ENCODE data around the gene OR6N1. TPM values are rescaled to one million over a fixed set of nuclear protein-coding genes. Genes with fewer than 3 reads are reported as not detected.

The OR6N1 gene
- total and polyA plus RNA-seq, 9 of the 15 experiments (the other 6 are each of a cell fraction or from before 2014, with no cell fraction given): 0.01 to 0.07 TPM; not detected in 7

- TF ChIP-seq ARID3A (IDR thresholded peaks at IDR 0.05; ENCODE audit: borderline replicate concordance, low read depth, low read length): 0 out of 2 replicates have a peak, but pooled peaks have one; percentile 29
- no peak for TF ChIP-seq ZNF140 (CRISPR knock-in tag; IDR thresholded peaks at IDR 0.05)
- peak; percentile 74 for TF ChIP-seq CCNT2 (IDR thresholded peaks at IDR 0.05; ENCODE audit: borderline replicate concordance, extremely low read depth, insufficient read length, low read depth, low read length)
- peak; percentile 56; the same call in 1 of the 2 replicates for TF ChIP-seq CTBP1 (IDR thresholded peaks at IDR 0.05; ENCODE audit: borderline replicate concordance)
- no peak; the same call in 1 of the 2 replicates for TF ChIP-seq ZNF589 (CRISPR knock-in tag; IDR thresholded peaks at IDR 0.05; ENCODE audit: low read depth)
- no peak for TF ChIP-seq NCOA6 (IDR thresholded peaks at IDR 0.05)
- TF ChIP-seq, protein P1, sequence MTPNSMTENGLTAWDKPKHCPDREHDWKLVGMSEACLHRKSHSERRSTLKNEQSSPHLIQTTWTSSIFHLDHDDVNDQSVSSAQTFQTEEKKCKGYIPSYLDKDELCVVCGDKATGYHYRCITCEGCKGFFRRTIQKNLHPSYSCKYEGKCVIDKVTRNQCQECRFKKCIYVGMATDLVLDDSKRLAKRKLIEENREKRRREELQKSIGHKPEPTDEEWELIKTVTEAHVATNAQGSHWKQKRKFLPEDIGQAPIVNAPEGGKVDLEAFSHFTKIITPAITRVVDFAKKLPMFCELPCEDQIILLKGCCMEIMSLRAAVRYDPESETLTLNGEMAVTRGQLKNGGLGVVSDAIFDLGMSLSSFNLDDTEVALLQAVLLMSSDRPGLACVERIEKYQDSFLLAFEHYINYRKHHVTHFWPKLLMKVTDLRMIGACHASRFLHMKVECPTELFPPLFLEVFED (CRISPR knock-in tag; conservative IDR thresholded peaks at IDR 0.05): peak; percentile 37; the same call in 1 of the 2 replicates
- TF ChIP-seq SP1 (CRISPR knock-in tag; IDR thresholded peaks at IDR 0.05): no peak
- no peak for TF ChIP-seq ZNF3 (CRISPR knock-in tag; IDR thresholded peaks at IDR 0.05)
- no peak for TF ChIP-seq PHF20 (IDR thresholded peaks at IDR 0.05; ENCODE audit: partially characterized antibody)
- TF ChIP-seq ZBED1 (IDR thresholded peaks at IDR 0.05): no peak
- no peak for TF ChIP-seq CTCFL (IDR thresholded peaks at IDR 0.05; ENCODE audit: borderline replicate concordance, insufficient read depth, low read depth, low read length, poor library complexity, severe bottlenecking)
- no peak for TF ChIP-seq DDX20 (tag; IDR thresholded peaks at IDR 0.05; ENCODE audit: low read depth)
- no peak; the same call in 1 of the 2 replicates for TF ChIP-seq KLF6 (CRISPR knock-in tag; IDR thresholded peaks at IDR 0.05; ENCODE audit: borderline replicate concordance)
- no peak for TF ChIP-seq NR1H2 (CRISPR knock-in tag; IDR thresholded peaks at IDR 0.05)
- TF ChIP-seq ARID4B (CRISPR knock-in tag; IDR thresholded peaks at IDR 0.05): no peak
- no peak for TF ChIP-seq ZNF583 (CRISPR knock-in tag; IDR thresholded peaks at IDR 0.05)
These were observed 47.8 kb upstream of the OR6N1 start (continued) for GRCh38 chr1:158819461-158820443.

Data from K562 (cell line).